Endometrium (tissue), 2 donors: ENCODE data around the gene GPER1.

Experiments used
- FAIRE-seq: peaks from 2 replicates; lab custom pipeline; 2012; peaks lifted over from hg19 to GRCh38; lab: Jason Lieb, UNC
- donor health status: control.
- donor health status: control.

Gene GPER1

DNA sequence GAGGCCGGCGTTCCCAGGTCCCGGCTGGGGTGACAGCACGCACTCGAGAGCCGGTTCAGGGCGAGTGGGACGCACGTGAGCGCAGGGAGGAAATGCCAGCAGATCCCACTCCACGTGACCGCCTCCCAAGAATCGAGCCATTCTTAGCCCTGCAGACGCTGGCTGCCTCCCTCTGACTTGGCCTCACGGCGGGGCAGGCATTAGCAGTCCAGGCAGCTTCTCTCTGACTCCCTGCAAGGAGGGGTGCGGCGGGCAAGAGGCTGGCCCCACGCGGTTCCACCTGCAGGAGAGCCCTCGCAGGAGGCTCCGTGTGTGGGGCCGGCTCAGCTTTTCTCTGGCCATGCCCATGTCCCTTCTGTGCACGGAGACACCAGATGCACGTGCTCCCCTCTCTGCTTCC is 33.5 kb upstream of the GPER1 start:
- no peak for FAIRE-seq

DNA sequence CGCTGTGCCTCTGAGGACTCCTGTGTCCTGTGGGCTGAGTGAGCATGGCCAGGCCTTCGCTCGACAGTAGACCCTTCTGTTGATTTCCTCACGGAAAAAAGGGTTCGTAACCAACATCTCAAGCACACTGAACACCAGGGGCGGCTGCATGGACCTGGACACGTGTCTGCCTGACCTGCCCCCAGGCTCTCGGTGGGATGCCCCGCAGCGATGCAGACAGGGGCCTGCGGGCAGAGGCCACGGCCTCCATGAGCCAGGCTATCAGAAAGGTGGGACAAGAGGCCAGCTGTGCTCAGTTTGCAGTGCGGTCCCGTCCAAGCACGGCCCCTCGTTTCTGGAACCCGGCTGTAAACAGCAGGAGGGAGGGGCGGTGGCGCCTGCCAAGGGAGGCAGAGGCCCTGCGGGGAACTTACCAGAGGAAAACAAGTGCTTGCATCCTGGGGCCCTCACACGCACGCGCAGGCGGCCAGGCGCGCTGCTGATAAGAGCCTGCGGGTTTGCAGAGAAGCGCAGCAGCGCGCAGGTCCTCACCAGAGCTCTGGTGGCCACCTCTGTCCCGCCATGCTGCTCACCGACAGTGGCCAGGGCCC is 33.0 kb upstream of the GPER1 start:
- no peak for FAIRE-seq

DNA sequence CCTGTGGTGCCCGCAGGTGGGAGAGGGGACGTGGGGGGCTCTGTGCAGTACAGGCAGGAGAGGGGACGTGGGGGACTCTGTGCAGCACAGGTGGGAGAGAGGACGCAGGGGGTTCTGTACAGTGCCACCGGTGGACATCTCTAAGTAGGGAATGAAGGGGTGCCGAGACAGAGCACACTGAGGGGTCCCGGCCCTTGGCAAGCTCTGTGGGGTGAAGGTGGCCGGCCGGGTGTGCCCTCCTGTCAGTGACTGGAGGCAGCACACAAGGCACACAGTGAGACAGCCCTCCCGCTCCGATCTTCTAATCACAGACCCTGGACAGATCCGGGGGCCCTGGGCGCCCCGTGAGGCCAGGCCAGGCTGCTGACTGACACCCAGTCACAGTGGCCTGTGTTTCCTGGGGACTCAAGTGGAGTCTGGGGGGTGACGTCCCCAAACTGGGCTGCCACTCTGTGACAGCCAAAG is 32.4 kb upstream of the GPER1 start:
- FAIRE-seq: no peak

DNA sequence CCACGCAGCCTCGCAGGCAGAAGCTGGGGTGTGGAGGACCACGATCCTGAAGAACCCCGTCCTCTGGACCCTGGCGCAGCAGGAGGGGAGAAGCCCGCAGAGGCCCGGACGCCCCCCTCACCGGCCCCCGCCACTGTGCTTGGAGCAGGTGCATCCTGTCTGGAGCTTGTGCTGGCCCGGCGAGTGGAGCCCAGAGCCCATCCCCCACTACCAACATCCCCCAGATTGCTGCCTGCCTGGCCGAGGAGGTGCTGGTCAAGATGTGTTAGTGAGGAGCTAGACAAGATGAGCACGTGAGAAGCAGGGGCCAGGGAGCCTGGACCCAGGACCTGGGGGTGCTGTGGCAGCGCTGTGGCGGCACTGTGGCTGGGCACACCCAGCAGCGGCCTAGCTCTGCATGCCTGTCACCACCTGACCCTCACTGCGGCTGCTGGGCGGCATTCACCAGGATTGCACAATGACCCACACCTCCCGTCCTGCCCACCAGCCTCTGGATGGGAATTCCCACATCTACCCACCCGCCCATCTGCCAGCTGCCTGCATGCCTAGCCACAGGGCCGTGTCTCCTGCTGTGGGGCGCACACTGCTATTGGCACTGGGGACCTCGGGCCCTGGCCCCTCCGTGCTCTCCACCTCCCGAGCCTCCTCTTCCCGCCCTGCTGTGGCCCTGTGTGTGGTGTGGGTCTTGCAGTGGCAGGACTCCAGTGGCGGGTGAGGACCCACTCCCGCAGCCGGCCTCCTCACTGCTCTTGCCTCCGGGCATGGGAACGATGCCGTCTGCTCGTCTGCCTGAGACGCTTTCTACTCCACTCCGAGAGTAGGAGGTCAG is 31.7 kb upstream of the GPER1 start:
- FAIRE-seq: no peak

DNA sequence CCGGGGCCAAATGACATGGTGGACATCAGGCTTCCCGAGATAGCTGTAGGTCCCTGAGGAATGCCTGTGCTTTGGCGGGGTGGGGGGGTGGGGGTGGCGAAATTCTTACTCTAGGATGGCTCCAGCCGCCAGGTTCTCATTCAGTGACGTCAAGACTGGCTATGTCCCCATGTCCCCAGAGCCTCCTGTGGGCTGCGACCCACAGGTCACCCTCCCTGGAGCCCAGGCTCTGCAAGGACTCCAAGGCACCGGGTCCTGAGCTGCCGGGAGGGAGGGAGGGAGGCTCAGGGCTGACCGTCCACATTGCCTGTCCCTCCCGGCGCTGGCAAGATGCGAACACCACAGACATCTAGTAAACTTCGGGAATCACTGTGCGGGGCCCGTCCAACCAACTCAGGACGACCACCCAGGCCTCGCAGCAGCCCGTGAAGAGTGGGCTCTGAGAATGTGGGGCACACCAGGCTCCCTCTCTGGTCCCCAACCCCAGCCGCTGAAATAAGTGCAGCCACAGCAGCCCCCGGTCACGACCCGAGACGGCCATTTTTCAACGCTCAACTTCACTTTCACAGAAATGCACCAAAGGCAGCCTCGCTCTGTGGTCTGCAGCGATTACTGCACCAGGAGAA is 31.0 kb upstream of the GPER1 start:
- FAIRE-seq: no peak

DNA sequence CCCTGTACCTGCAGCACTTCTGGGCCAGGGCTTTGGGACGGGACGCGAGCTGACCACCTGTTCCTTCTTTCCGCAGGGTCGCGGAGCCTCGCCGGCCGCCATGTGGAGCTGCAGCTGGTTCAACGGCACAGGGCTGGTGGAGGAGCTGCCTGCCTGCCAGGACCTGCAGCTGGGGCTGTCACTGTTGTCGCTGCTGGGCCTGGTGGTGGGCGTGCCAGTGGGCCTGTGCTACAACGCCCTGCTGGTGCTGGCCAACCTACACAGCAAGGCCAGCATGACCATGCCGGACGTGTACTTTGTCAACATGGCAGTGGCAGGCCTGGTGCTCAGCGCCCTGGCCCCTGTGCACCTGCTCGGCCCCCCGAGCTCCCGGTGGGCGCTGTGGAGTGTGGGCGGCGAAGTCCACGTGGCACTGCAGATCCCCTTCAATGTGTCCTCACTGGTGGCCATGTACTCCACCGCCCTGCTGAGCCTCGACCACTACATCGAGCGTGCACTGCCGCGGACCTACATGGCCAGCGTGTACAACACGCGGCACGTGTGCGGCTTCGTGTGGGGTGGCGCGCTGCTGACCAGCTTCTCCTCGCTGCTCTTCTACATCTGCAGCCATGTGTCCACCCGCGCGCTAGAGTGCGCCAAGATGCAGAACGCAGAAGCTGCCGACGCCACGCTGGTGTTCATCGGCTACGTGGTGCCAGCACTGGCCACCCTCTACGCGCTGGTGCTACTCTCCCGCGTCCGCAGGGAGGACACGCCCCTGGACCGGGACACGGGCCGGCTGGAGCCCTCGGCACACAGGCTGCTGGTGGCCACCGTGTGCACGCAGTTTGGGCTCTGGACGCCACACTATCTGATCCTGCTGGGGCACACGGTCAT is 30.3 kb upstream of the GPER1 start:
- no peak for FAIRE-seq

DNA sequence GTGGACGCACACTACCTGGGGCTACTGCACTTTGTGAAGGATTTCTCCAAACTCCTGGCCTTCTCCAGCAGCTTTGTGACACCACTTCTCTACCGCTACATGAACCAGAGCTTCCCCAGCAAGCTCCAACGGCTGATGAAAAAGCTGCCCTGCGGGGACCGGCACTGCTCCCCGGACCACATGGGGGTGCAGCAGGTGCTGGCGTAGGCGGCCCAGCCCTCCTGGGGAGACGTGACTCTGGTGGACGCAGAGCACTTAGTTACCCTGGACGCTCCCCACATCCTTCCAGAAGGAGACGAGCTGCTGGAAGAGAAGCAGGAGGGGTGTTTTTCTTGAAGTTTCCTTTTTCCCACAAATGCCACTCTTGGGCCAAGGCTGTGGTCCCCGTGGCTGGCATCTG is 29.6 kb upstream of the GPER1 start:
- FAIRE-seq: no peak

DNA sequence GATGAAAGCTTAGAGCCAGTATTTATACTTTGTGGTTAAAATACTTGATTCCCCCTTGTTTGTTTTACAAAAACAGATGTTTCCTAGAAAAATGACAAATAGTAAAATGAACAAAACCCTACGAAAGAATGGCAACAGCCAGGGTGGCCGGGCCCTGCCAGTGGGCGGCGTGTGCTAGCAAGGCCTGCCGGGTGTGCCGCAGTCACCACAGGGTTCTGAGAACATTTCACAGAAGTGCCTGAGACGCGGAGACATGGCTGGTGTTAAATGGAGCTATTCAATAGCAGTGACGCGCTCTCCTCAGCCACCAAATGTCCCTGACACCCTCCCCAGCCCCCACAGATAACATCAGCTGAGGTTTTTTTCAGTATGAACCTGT is 29.1 kb upstream of the GPER1 start:
- no peak for FAIRE-seq

DNA sequence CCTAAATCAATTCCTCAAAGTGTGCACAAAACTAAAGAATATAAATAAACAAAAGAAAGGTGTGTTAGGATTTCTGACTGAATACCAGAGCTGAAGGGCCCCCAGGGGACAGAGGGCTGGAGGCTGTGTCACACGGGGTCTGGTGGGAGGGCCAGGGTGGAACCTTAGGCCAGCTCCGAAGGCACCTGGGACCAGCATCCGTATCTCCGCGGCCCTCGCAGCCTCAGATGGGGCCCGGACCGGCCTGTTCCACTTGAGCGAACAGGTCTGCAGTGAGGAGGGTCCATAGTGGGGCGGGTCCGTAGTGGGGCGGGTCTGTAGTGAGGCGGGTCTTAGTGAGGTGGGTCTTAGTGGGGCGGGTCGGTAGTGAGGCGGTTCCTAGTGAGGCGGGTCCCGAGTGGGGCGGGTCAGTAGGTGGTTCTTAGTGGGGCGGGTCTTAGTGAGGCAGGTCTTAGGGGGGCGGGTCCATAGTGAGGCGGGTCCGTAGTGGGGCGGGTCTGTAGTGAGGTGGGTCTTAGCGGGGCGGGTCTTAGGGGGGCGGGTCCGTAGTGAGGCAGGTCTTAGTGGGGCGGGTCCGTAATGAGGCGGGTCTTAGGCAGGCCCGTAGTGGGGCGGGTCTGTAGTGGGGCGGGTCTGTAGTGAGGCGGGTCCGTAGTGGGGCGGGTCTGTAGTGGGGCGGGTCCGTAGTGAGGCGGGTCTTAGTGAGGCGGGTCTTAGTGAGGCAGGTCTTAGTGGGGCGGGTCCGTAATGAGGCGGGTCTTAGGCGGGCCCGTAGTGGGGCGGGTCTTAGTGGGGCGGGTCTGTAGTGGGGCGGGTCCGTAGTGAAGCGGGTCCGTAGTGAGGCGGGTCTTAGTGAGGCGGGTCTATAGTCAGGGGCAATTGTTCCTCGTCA is 28.5 kb upstream of the GPER1 start:
- FAIRE-seq: no peak

DNA sequence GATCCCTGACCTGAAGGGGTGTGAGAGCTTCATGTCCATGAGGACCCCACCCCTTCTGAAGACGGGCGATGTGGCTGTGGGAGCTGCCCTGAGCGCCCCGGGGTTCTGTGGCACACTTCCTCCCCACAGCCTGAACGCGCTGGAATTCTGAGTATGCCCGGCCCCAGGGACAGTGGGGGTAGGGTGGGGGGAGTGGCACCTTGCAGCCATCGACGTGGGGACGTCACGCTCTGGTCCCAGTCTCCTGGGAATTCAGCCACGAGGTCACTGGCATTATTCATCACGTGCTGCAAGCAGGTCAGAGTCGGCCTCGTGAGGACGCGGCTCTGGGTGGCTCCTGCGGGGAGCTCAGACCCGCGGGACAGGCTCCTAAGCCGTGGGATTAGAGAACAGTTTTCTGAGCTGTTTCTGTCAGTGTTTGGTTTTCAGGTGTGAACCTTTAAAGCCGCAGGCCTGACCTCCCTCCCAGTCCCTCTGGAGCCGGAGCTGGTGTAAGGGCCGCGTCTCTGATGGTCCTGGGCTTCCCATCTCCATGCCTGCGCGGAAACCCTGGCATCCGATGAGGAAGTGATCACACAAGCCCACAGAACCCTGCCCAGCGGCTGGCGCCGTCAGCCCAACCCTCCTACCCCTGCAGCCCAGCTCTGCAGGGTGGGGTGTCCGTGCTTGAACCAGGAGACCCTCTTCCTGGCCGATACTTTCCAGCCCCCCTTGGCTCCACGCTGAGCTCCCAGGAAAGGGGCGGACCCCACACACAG is 27.4 kb upstream of the GPER1 start:
- no peak for FAIRE-seq

DNA sequence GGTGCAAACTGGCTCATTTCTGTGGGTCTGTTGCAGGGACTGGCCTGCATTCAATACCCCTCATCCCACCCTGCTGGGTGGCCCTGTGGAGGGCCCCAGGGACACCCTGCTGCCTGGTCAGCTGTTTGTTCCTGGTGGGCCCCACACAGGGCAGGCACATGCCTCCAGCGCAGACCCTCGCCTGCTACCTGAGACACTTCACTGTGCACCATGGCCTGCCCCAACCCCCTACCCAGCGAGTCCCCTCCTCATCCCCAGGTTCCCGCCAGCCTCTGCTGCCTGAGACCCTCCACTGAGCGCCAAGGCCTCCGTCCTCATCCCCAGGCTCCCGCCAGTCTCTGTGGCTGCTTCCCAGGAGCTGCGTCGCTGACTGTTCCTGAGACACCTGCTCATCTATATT is 26.7 kb upstream of the GPER1 start:
- FAIRE-seq: no peak

DNA sequence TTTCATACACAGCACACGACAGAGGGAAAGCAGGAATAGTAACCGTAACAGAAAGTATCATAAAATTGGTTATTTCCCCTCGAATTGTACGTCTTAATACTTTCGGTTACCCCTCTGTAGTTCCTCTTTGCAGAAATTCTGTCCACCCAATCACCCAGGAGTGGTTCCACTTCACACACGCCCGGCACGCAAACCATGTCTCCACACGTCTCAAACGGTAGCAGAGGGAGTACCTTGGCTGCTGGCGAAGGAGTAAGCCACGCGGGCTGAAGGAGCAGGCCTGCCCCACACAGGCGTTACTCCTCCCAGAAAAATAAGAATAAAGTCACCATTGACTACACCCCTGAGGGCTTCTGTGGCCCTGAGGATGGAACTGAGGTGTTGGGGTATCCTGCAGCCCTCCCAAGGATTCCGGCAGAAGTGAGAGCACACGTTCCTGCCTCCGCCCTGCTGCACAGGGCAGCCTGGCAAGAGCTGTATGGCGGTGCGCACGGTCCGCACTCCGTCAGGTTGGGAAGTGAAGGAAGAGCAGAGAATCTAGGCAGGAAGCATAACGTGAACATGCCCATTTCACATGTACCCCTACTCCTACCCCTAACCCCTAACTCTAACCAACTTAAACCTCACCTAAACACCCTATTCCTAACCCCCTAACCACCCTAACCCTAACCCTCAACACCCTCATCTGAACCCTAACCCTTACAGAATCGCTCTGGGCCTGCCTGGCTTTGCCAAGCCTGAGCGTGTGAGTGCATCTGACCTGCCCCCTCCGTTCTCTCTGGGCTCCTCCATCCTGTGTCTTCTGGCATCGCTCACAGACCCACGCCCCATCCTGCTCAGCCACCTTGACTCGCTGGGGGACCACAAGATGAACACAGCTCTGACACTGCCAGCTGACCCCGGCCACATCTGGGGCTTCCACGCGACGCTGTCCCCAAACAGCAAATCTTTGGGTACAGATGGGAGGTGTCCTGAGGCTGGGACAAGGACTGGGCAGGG is 25.3 kb upstream of the GPER1 start:
- no peak for FAIRE-seq

DNA sequence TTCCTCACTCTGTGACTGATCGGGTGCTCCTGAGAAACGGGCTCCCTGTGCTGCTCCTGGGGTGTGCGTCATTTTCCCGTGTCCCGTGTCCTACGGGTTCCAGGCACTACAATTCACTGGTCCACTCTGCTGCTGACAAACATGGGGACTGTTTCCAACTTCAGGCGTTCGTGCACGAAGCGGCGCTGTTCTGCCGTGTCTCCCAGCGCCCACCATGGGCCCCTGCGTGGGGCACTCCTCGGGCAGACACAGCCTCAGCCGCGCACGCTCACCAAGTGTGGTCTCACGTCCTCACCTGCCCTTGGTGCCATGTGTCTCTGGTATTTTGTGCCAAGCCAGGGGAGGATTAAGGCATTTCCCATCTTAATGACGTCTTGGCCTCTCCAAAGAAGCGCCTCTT is 24.6 kb upstream of the GPER1 start:
- FAIRE-seq: no peak

DNA sequence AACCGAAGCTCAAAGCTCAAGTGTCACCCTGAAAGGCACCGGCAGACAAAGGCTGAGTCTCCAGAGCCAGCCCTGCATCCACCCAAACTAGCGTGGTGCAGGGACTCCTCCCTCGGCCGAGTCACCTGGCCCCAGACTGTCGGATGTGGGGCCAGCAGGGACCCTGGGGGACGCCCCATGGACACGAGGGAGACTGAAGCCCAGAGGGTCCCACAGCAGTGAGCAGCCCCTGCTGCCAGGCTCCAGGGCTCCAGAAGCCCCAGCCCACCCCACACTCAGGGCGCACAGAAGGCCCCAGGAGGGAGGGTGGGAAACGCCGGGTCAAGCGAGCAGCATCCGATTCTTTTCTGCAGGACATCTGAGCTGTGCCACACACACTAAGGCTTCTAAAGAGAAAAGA is 23.3 kb upstream of the GPER1 start:
- FAIRE-seq: no peak

DNA sequence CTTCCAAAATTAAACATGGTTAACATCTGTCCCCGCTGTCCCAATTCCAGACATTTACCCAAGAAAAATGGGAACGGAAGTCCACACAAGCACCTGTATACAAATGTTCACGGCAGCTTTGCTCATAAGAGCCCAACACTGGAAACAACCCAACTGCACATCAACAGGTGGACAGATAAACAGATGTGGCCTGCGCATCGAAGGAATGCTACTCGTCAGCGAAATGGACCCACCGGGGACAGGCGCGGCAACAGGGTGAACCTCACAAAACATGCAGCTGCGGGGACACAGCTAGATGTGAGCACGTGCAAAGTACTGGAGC is 22.7 kb upstream of the GPER1 start:
- FAIRE-seq: no peak

DNA sequence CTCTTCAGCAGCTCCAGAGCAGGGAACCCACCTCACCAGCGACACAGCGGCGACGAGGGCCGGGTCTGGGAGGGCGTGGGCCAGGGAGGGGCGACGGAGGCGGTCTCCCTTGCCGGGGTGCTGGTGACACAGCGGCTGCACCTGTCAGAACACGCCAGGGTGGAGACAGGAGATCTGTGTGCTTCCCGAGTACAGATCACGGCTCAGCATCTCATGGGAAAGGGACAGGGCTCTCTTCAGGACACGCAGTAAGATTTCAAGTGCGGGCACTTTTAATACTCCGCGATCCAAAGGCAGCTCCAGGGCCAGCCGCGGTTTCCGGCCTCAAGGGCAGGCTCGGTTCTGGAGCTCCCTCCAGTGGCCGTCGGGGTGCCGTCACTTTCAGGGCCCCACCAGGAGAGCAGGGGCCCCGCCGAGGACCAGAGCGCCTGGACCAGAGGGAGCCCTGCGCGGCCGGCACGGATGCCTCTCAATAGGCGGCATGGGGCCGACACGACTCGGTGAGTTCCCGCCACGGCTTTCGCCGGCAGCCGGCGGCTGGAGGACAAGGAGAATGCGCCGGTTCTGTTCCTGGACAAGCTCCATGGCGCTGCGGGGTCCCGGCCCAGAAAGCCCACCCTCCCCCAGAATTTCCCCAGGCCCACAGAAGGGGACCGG is 22.2 kb upstream of the GPER1 start:
- FAIRE-seq: no peak

DNA sequence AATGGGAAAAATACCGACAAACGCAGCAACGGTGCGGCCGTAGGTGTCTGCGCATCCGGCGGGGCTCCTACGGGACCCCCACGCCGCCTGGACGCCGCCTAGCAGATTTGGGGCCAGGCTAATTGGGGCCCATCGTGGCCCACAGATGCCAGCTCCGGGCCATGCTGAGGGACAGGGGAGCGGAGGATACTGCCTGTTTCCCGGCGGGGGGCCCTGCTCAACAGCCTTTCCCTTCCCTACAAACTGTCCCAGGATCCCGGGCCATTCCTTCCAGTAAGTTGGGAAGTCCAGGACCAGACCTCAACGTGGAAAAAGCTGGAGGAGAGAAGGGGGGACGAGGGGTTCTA is 21.7 kb upstream of the GPER1 start:
- FAIRE-seq: no peak

DNA sequence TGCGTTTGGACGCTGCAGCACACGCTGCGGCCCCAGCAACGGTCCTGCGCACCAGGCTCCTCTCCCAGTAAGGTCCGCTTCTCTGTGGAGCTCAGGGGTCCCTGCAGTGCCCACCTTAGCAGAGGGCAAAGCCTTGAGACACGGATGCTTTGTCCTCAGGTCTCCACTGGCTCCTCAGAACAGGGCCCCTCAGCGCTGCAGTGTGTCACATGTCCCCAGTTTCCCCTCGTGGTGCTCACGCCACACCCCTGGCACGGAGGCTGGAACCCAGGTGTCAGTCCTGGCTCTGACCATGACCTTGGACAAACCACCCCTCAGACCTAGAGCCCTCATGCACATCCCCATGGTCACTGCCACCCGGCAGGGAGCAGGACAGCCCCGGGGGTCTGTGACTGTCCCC is 19.9 kb upstream of the GPER1 start:
- no peak for FAIRE-seq

DNA sequence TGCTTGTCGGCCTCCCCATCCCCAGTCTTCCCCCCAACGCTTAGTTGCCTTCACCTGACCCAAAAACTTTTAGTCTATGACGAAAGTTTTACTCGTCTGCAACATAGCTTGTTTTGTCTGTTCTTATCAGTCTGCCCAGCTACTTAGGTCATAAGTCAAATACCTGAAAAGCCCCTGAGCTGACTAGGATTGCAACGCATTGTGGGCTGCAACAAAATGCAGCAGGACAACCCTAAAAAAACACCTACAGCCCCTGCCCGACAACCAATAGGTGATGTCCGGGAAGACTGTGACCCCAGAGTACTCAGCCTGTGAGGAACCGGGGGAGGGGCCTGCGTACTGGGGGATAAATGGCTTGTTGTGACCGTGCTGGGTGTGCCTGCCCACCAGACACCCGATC is 19.3 kb upstream of the GPER1 start:
- FAIRE-seq: no peak
